ENCODE data around the gene ZMYND11. TPM values are rescaled to one million over a fixed set of nuclear protein-coding genes. Genes with fewer than 3 reads are reported as not detected.

ZMYND11 gene
- total and polyA plus RNA-seq, 10 donors: 20.3 to 65.3 (median 51.6) TPM

GRCh38 chr10:136465-136762 is 1.2 kb downstream of the ZMYND11 start:
- 14 to 19% (median 15%) methylated on average over 10 of the region's 10 CpGs for WGBS, 5 donors
- TF ChIP-seq, protein P1, sequence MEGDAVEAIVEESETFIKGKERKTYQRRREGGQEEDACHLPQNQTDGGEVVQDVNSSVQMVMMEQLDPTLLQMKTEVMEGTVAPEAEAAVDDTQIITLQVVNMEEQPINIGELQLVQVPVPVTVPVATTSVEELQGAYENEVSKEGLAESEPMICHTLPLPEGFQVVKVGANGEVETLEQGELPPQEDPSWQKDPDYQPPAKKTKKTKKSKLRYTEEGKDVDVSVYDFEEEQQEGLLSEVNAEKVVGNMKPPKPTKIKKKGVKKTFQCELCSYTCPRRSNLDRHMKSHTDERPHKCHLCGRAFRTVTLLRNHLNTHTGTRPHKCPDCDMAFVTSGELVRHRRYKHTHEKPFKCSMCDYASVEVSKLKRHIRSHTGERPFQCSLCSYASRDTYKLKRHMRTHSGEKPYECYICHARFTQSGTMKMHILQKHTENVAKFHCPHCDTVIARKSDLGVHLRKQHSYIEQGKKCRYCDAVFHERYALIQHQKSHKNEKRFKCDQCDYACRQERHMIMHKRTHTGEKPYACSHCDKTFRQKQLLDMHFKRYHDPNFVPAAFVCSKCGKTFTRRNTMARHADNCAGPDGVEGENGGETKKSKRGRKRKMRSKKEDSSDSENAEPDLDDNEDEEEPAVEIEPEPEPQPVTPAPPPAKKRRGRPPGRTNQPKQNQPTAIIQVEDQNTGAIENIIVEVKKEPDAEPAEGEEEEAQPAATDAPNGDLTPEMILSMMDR (IDR thresholded peaks at IDR 0.05 in 8 of 11, conservative IDR thresholded peaks at IDR 0.05 in 3 of 11): no peak
- TF ChIP-seq POLR2A (IDR thresholded peaks at IDR 0.05): no peak
- TF ChIP-seq POLR2AphosphoS5 (IDR thresholded peaks at IDR 0.05): no peak
- peak overlapping the region; percentile 56 to 92 (median 69) for H3K4me3 ChIP-seq
- intact Hi-C loops (cut with DNase I; ENCODE audit: low total_unique reads): no loop called here
- H3K27ac ChIP-seq: peak overlapping the region; percentile 95 to 98 (median 96)
- no peaks in the 10 kb centered on the region for H3K36me3 ChIP-seq
- peaks cover 18 to 73% (median 35%) of the 10 kb centered on the region in 6 donors for H3K4me1 ChIP-seq
- no peaks in the 10 kb centered on the region for H3K9me3 ChIP-seq
- DNase-seq: no peak
- peaks cover 0 to 29% (median 0%) of the 10 kb centered on the region in 7 donors for H3K27me3 ChIP-seq (replicated peaks in 1 of 7)

DNA sequence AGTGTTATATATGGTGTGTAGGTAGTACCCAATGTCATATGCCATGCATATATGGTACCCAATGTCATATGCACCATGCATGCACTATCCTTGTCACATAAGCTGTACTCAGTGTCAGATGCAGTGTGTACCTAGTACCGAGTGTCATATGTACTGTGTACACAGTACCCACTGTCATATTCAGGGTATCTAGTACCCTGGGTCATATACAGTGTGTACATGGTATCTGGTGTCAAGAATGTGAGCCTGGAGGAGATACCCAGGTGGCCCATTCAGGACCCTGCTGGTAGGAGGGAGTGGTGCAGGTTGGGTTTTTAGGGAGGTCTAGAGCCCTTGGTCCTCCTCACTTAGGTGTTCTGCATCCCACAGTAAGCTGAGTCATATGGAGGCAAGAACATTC is 1.8 kb downstream of the ZMYND11 start:
- 90 to 100% (median 93%) methylated on average over 1 of the region's 1 CpG for WGBS, 5 donors
- no peak for DNase-seq
- Histone ChIP-seq H3K27me3 (replicated peaks in 1 of 7) (peaks cover 0 to 28% (median 0%) of the 10 kb centered on the region in 7 donors), H3K36me3 (no peaks in the 10 kb centered on the region), H3K4me1 (peaks cover 18 to 78% (median 35%) of the 10 kb centered on the region in 6 donors), H3K9me3 (no peaks in the 10 kb centered on the region), H3K27ac (no peak overlapping the region), H3K4me3 (peak overlapping the region in 3 of 8 donors; percentile 64 to 92 (median 73))
- no peak for TF ChIP-seq POLR2A (IDR thresholded peaks at IDR 0.05)
- TF ChIP-seq POLR2AphosphoS5 (IDR thresholded peaks at IDR 0.05): no peak
- TF ChIP-seq, protein P1 (IDR thresholded peaks at IDR 0.05 in 8 of 11, conservative IDR thresholded peaks at IDR 0.05 in 3 of 11): peak in 9 of 11 experiments; percentile 7 to 55 (median 43)
- intact Hi-C loops (cut with DNase I; ENCODE audit: low total_unique reads): no loop called here

GRCh38 chr10:137606-138005 is 2.4 kb downstream of the ZMYND11 start:
- Histone ChIP-seq H3K36me3 (no peaks in the 10 kb centered on the region), H3K4me1 (peaks cover 18 to 81% (median 35%) of the 10 kb centered on the region in 6 donors), H3K27ac (no peak overlapping the region), H3K27me3 (replicated peaks in 1 of 7) (peaks cover 0 to 22% (median 0%) of the 10 kb centered on the region in 7 donors), H3K4me3 (no peak overlapping the region), H3K9me3 (no peaks in the 10 kb centered on the region)
- DNase-seq: no peak
- intact Hi-C loops (cut with DNase I; ENCODE audit: low total_unique reads): no loop called here
- TF ChIP-seq, protein P1 (IDR thresholded peaks at IDR 0.05 in 8 of 11, conservative IDR thresholded peaks at IDR 0.05 in 3 of 11): no peak
- no peak for TF ChIP-seq POLR2AphosphoS5 (IDR thresholded peaks at IDR 0.05)
- no peak for TF ChIP-seq POLR2A (IDR thresholded peaks at IDR 0.05)

DNA sequence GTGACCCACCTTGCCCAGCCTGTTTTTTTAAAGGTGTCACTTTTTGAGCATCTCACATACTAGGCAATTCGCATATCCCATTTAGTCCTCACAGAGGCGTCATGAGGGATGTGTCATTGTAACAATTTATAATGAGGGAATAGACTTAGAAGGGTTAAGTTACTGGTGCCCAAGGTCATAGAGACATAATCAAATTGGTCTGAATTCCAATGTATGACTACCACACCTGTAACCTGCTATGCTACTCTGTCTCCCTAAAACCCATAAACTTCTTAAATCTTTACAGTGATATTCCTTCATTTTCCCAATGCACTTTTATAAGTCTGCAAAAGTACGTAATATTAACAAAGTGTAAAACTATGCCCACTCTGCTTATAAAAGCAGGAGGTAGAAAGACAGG is 7.1 kb downstream of the ZMYND11 start:
- Histone ChIP-seq H3K4me1 (peaks cover 3 to 68% (median 11%) of the 10 kb centered on the region in 6 donors), H3K27me3 (replicated peaks in 1 of 7) (no peaks in the 10 kb centered on the region), H3K27ac (no peak overlapping the region), H3K4me3 (no peak overlapping the region), H3K9me3 (peaks cover 0 to 6% (median 0%) of the 10 kb centered on the region in 8 donors), H3K36me3 (no peaks in the 10 kb centered on the region)
- TF ChIP-seq POLR2A (IDR thresholded peaks at IDR 0.05) (no peak), POLR2AphosphoS5 (IDR thresholded peaks at IDR 0.05) (no peak)
- TF ChIP-seq, protein P1 (IDR thresholded peaks at IDR 0.05 in 8 of 11, conservative IDR thresholded peaks at IDR 0.05 in 3 of 11): no peak
- WGBS, 5 donors: 88 to 94% (median 89%) methylated on average over 3 of the region's 3 CpGs
- intact Hi-C loops (cut with DNase I; ENCODE audit: low total_unique reads): no loop called here
- no peak for DNase-seq
